Loucy (cell line): ENCODE data around the gene IGSF6.
A peak's percentile ranks its signal among the peaks of the same experiment; 100 is the strongest.

Experiments
- H2AFZ ChIP-seq: fragments of 200-600 bp; sonication (generic); 2 replicates; pipeline ENCODE4 v1.6.0; 2016; ENCODE audit warnings: antibody characterized with exemption, mild to moderate bottlenecking, low read length, moderate library complexity
- H3F3A ChIP-seq: fragments of 200-600 bp; 2 replicates; pipeline ENCODE4 v1.6.0; 2016; ENCODE audit warnings: antibody characterized with exemption, low read depth, mild to moderate bottlenecking
- H3K27me3 ChIP-seq: fragments of 200-600 bp; sonication (generic); 2 replicates; pipeline ENCODE4 v1.6.1; 2014; ENCODE audit warnings: low read length, mild to moderate bottlenecking; ENCODE audit not compliant: insufficient read depth, poor library complexity, severe bottlenecking
- H3K36me3 ChIP-seq: fragments of 200-600 bp; sonication (generic); 2 replicates; pipeline ENCODE4 v1.6.1; 2016; ENCODE audit warnings: low read length; ENCODE audit not compliant: insufficient read depth
- H3K4me1 ChIP-seq: fragments of 200-600 bp; sonication (generic); 2 replicates; pipeline ENCODE4 v1.5.1; 2014; ENCODE audit warnings: low read length, mild to moderate bottlenecking; ENCODE audit not compliant: insufficient read depth, poor library complexity, severe bottlenecking
- H3K4me2 ChIP-seq: fragments of 200-600 bp; sonication (generic); 2 replicates; pipeline ENCODE4 v1.6.0; 2014; ENCODE audit warnings: antibody characterized with exemption, low read length, low read depth, mild to moderate bottlenecking; ENCODE audit not compliant: poor library complexity, severe bottlenecking
- H3K4me3 ChIP-seq: fragments of 200-600 bp; sonication (generic); 2 replicates; pipeline ENCODE4 v1.5.1; 2014; ENCODE audit warnings: low read length, mild to moderate bottlenecking, mixed read lengths; ENCODE audit not compliant: poor library complexity, severe bottlenecking
- H3K79me2 ChIP-seq: fragments of 200-600 bp; sonication (generic); 2 replicates; pipeline ENCODE4 v1.6.1; 2014; ENCODE audit warnings: low read length; ENCODE audit not compliant: insufficient read depth
- H3K9ac ChIP-seq: fragments of 200-600 bp; sonication (generic); 2 replicates; pipeline ENCODE4 v1.6.0; 2014; ENCODE audit warnings: mild to moderate bottlenecking, low read depth, low read length, moderate library complexity; ENCODE audit not compliant: poor library complexity, severe bottlenecking
- H3K9me2 ChIP-seq: fragments of 200-600 bp; sonication (generic); replicated peaks from 2 replicates; pipeline ENCODE4 v1.6.1; 2016; ENCODE audit warnings: low read depth, low read length, mixed read lengths
- H3K9me3 ChIP-seq: fragments of 200-600 bp; sonication (generic); 2 replicates; pipeline ENCODE4 v1.6.1; 2014; ENCODE audit warnings: mild to moderate bottlenecking, antibody characterized with exemption, low read length, low read depth; ENCODE audit not compliant: insufficient read depth
- H4K20me1 ChIP-seq: fragments of 200-600 bp; sonication (generic); 2 replicates; pipeline ENCODE4 v1.6.0; 2014; ENCODE audit warnings: antibody characterized with exemption, low read length, mild to moderate bottlenecking; ENCODE audit not compliant: insufficient read depth, poor library complexity, severe bottlenecking
- EZH2phosphoT487 ChIP-seq: fragments of 200-600 bp; IDR thresholded peaks from 2 replicates; pipeline ENCODE4 v1.6.1; 2018; ENCODE audit warnings: antibody characterized with exemption, mild to moderate bottlenecking, moderate library complexity, borderline replicate concordance
- TF ChIP-seq, protein P1 (sequence below): fragments of 200-600 bp; sonication (generic); conservative IDR thresholded peaks from 2 replicates; pipeline ENCODE4 v1.5.1; 2014; ENCODE audit warnings: mild to moderate bottlenecking, antibody characterized with exemption, low read length

Gene IGSF6

DNA sequence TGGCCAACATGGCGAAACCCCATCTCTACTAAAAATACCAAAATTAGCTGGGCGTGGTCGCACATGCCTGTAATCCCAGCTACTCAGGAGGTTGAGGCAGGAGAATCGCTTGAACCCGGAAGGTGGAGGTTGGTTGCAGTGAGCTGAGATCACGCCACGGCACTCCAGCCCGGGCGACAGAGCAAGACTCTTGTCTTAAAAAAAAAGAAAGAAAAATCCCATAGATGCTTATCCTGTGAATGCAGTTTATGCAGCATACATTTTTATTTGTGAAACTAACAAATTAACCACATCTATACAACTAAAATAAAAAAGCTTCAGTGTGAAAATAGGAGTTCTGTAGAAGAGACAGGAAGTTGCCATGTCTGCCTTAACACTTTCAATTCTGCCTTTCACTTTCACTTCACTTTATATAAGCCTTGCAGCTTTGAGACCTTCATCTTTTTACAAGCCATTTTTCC, 7.1 kb downstream of the IGSF6 start:
- Histone ChIP-seq H3K4me3 (peak overlapping the region; percentile 67), H3K4me1 (peaks cover 51% of the 10 kb centered on the region)

DNA sequence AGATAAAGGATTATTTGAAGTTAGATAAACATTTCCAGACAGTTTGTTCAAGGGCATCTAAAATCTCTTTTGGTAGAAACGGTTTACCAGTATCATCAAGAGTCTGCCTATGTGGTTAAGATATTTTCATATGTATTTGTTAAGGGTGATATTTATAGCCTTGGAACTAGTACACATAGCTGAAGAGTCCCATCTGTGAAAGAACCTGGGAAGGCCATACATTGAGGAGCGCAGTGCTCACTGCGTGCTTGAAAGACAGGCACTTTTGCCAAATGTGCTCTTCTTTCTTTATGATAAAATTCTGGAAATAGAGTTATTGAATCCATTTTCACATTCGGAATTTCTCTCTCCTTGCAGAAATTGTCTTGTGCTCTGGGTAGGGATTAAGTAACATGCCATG, 7.7 kb downstream of the IGSF6 start:
- Histone ChIP-seq H3K4me2 (peak overlapping the region; percentile 90), H4K20me1 (peaks cover 12% of the 10 kb centered on the region), H2AFZ (no peak overlapping the region), H3K9me3 (no peaks in the 10 kb centered on the region), H3K27me3 (no peaks in the 10 kb centered on the region), H3F3A (peaks cover 28% of the 10 kb centered on the region), H3K9me2 (no peaks in the 10 kb centered on the region), H3K79me2 (peaks cover 61% of the 10 kb centered on the region), H3K36me3 (0 out of 2 replicates have a peak, but pooled peaks cover 4% of the 10 kb centered on the region), H3K4me1 (peaks cover 49% of the 10 kb centered on the region), H3K9ac (peak overlapping the region; percentile 63), H3K4me3 (peak overlapping the region; percentile 67)
- no peak for TF ChIP-seq EZH2phosphoT487
- TF ChIP-seq, protein P1, sequence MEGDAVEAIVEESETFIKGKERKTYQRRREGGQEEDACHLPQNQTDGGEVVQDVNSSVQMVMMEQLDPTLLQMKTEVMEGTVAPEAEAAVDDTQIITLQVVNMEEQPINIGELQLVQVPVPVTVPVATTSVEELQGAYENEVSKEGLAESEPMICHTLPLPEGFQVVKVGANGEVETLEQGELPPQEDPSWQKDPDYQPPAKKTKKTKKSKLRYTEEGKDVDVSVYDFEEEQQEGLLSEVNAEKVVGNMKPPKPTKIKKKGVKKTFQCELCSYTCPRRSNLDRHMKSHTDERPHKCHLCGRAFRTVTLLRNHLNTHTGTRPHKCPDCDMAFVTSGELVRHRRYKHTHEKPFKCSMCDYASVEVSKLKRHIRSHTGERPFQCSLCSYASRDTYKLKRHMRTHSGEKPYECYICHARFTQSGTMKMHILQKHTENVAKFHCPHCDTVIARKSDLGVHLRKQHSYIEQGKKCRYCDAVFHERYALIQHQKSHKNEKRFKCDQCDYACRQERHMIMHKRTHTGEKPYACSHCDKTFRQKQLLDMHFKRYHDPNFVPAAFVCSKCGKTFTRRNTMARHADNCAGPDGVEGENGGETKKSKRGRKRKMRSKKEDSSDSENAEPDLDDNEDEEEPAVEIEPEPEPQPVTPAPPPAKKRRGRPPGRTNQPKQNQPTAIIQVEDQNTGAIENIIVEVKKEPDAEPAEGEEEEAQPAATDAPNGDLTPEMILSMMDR, result no peak

More for the DNA sequence above, 7.1 kb downstream of the IGSF6 start:
- no peaks in the 10 kb centered on the region for H3K27me3 ChIP-seq
- H3K36me3 ChIP-seq, result 0 out of 2 replicates have a peak, but pooled peaks cover 4% of the 10 kb centered on the region
- no peaks in the 10 kb centered on the region for H3K9me3 ChIP-seq
- peaks cover 28% of the 10 kb centered on the region for H3F3A ChIP-seq
- TF ChIP-seq, protein P1, result no peak
- no peak for TF ChIP-seq EZH2phosphoT487
- peak overlapping the region; percentile 34; the same call in 1 of the 2 replicates for H2AFZ ChIP-seq
- H4K20me1 ChIP-seq, result peaks cover 12% of the 10 kb centered on the region
- peaks cover 64% of the 10 kb centered on the region for H3K79me2 ChIP-seq
- no peaks in the 10 kb centered on the region for H3K9me2 ChIP-seq
- H3K4me2 ChIP-seq, result peak overlapping the region; percentile 90
- peak overlapping the region; percentile 63 for H3K9ac ChIP-seq

DNA sequence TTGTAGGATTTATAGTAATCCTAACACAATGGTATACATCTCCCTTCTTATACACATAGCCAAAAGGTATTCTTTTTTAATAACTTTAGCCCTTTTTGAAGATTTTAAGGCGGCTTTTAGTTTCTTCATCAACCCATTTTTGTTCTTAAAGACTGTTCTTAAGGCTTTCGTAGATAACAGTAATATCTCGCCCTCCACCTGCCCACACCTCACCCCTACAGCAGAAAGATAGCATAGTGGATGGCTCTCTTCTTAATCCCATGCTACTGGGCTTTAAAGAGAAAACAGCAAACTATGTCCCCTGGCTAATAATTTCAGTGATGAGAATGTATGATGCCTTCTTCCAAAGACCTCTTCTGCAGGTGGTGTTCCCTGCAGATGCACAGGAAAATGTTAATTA, 8.6 kb downstream of the IGSF6 start:
- Histone ChIP-seq H3K79me2 (peaks cover 53% of the 10 kb centered on the region), H3K9ac (no peak overlapping the region), H3K36me3 (no peaks in the 10 kb centered on the region), H2AFZ (no peak overlapping the region), H3K4me1 (peaks cover 40% of the 10 kb centered on the region), H3K9me3 (no peaks in the 10 kb centered on the region), H3K4me3 (no peak overlapping the region), H4K20me1 (peaks cover 16% of the 10 kb centered on the region), H3K9me2 (no peaks in the 10 kb centered on the region), H3F3A (peaks cover 28% of the 10 kb centered on the region), H3K4me2 (no peak overlapping the region), H3K27me3 (no peaks in the 10 kb centered on the region)
- TF ChIP-seq, protein P1, result no peak
- TF ChIP-seq EZH2phosphoT487, result no peak
